RCC 7860 (cell line): ENCODE results near the gene WDCP.
"Not testable (repeated sequence)": the region's sequence is repeated elsewhere in the genome, so short reads cannot be mapped to it uniquely, and the experiment has no call there.

Source experiments
- DNase-seq: peaks from one replicate; pipeline ENCODE4 v3.0.0-alpha.2; 2015; ENCODE audit warnings: low spot score
- FAIRE-seq: peaks from 2 replicates; lab custom pipeline; 2012; peaks lifted over from hg19 to GRCh38; lab: Jason Lieb, UNC

The WDCP gene

DNA sequence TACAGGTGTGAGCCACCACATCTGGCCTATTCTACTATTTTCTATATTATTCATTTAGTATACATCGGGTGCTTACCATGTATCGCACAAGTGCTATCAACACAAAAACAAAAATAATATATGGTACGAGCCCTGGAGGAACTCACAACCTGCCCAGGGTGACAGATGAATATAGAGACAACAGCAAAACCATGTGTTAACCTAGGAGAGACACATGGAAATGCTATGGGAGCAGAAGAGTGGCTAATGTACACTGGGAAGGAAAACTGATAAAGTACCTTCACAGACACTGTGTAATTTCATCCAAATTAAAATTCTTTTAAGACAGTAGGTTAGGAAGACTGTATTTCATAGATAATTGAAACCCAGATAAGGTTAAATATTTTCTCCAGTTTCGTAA is 25.1 kb upstream of the WDCP start:
- DNase-seq = no peak
- no peak for FAIRE-seq

DNA sequence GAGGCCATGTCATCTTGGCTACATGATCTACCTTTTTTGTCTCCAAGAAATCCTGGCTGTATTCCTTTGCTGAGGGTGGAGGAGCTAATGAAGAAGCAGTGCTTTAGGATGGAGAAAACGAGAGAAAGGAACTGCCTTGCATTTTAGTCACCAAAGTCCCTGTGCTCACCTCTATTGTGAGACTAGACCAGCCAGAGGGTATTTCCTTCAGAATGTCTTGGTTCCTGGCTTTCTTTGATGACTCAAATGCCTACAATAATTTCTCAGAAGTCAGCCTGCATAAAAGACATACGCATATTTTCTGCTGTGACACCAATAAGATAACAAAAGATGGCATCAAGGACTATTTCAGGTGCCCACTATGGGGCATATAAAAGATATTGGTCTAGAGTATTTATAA is 18.1 kb upstream of the WDCP start:
- FAIRE-seq = no peak
- DNase-seq = no peak

- FAIRE-seq (no peak), DNase-seq (no peak)
These were observed 11.5 kb upstream of the WDCP start for GRCh38 chr2:24058564-24059271.

GRCh38 chr2:24055750-24056149 is 8.6 kb upstream of the WDCP start:
- FAIRE-seq (no peak), DNase-seq (no peak)

- FAIRE-seq (no peak), DNase-seq (no peak)
These were observed 7.3 kb upstream of the WDCP start for GRCh38 chr2:24054366-24055010.

DNA sequence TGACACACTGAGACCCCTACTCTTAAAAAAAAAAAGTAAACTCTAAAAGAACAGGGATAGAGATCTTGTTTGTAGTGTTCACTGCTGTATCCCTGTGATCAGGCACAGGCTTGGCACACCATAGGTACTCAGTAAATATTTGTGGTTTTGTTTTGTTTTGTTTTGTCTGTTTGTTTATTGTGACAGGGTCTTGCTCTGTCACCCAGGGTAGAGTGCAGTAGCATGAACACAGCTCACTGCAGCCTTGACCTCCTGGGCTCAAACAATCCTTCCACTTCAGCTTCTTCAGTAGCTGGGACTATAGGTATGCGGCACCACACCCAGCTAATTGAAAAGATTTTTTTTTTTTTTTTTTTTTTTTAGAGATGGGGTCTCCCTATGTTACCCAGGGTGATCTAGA is 5.8 kb upstream of the WDCP start:
- FAIRE-seq = no peak
- DNase-seq = no peak

DNA sequence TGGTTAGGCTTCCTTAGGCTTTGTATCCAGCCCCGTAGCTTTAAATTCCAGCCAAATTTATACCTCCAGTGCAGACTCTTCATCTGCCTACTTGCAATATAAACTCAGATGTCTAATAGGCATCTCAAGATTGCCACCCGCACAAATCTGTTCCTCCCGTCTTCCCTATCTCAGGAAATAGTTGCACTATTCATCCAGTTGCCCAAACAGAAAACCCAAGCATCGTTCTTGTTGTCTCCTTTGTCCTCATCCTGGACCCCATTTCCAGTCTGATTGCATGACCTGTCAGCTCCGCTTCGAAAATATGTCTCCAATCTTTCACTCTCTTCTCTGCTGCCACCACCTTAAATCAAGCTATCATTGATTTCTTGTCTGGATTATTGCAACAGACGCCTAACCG is 4.6 kb upstream of the WDCP start:
- FAIRE-seq (no peak), DNase-seq (no peak)

- FAIRE-seq (no peak), DNase-seq (no peak)
These were observed 3.1 kb upstream of the WDCP start for GRCh38 chr2:24050041-24050979.

DNA sequence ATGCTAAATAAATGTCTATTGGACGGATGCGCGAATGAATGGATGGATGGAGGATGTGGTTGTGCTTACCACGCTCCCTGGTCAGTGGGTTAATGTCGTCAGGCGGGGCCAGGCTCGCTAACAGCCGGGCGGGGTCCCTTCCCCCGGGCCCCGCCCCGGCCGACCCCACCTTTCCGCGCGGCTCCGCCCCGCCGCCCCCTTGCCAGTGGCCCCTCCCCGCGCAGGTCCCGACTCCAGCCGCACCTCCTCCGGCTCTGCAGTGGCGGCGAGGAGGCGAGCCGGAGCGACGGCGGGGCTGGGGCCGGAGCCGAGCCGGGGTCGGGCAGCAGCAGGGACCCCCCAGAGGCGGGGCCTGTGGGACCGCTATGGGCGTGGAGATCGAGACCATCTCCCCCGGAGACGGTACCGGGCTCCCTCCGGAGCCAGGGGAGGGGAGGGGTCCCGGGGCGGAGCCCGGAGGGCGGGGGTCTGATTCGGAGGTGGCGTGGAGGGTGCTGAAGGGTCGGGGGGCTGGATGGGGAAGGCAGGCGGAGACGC is 2.4 kb upstream of the WDCP start, which contains the start of gene FKBP1B:
FKBP1B (plus strand) TSS at position 257 of the 537 bp plus-strand sequence; CDS start at position 366, 109 bp downstream.
- FAIRE-seq (no peak), DNase-seq (peak; percentile 38)

GRCh38 chr2:24048769-24049484 is 1.7 kb upstream of the WDCP start:
- FAIRE-seq = no peak
- DNase-seq = no peak

GRCh38 chr2:24047703-24048033 is 477 bp upstream of the WDCP start:
- DNase-seq (no peak), FAIRE-seq (no peak)

DNA sequence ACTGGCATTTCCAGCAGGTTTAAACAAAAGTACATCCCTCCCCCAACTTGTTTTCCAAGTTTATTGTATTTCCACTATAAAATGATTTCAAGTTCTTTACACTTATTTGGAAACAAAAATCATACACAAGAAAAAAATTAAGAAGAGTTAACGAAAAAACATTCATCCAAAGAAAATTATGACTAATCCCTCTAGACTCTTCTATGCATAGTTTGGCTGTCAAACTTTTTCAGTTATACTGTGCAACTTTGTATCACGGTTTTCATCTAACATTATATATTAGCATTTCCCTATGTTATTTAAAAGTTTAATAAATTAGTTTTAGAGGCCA is 627 bp downstream of the WDCP start:
- FAIRE-seq (no peak), DNase-seq (no peak)

DNA sequence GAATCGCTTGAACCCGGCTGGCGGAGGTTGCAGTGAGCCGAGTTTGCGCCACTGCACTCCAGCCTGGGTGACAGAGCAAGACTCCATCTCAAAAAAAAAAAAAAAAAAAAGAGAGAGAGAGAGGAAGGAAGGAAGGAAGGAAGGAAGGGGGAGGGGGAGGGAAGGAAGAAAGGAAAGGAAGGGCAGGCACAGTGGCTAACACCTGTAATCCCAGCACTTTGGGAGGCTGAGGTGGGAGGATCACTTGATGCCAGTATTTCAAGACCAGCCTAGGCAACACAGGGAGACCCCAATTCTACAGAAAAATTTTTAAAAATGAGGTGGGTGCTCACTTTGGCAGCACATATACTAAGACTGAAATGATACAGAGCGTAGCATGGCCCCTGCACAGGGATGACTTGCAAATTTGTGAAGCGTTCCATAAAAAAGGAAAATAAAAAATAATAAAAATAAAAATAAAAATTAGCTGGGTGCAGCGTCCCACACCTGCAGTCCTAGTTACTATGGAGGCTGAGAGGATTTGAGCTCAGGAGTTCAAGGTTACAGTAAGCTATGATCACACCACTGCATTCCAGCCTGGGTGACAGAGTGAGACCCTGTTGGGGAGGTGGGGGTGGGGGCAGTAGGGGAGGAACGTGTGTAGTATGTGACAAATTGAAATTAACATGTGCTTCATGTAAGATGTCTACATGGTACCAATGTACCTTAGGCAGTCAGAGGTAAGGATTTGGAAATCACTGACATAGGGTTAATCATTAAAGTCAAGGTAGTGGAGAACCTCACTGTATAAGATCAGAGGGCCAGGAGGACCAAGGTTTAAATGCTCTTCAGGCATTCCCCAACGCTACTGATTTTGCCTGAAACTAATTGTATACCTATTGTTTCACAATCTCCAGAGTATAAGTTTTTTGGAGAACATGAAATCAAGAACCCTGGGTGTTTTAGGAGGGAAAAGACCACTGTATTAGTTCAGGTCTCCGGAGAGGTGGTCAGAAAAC is 1.4 kb downstream of the WDCP start:
- DNase-seq = no peak
- FAIRE-seq = no peak

- FAIRE-seq, DNase-seq: not testable (repeated sequence)
These were observed 4.1 kb downstream of the WDCP start for GRCh38 chr2:24043133-24043532.

- FAIRE-seq (no peak), DNase-seq (no peak)
These were observed 6.7 kb downstream of the WDCP start for GRCh38 chr2:24040511-24040910.

DNA sequence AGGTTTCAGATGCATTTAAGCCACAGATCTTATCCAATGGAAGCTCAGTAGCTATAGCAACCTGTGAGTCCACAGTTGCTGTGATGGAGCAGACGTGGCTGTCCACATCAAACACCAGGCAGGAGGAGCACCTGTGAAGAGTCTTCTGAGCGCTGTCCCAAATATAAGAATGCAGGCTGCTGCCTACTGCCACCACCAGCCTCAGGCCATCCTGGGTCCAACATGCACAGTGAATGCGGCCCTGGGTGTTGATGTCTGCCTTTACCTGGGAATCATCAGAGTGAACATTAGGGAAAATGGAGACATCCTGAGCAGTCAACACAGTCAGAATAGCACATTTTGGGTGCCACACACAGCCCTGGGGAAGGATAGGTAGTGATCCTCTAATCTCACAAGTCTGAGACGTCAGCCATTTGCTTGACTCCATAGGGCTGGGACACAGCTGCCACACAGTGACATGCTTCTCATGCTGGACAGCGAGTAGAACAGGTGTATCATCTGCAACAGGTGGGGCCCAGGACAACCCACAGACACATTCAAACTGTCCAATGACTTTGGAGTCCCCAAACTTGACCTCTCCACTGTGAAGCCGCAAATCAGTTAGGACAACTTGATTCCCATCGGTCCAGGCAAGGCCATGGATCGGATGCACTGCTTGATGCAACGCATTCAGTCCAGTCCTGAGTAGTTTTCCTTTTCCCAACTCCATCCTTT is 8.2 kb downstream of the WDCP start:
- no peak for FAIRE-seq
- no peak for DNase-seq

DNA sequence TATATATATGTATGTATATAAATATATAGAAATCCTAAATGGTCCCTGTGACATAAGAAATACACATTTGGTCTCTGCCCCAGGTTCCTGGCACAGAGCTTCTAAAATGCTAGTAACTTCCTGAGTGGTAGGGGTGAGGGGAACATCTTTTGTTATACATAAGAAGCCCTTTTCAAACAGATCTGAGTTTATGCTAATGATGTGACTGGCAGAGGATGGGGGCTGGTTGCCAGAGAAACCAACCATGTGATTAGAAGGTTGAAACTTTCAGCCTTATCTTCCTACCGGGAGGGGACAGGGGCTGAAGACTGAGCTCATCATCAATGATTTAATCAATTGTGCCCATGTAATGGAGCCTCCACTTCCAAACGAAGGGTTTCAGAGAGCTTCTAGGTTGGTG is 21.0 kb downstream of the WDCP start:
- DNase-seq (no peak), FAIRE-seq (no peak)

DNA sequence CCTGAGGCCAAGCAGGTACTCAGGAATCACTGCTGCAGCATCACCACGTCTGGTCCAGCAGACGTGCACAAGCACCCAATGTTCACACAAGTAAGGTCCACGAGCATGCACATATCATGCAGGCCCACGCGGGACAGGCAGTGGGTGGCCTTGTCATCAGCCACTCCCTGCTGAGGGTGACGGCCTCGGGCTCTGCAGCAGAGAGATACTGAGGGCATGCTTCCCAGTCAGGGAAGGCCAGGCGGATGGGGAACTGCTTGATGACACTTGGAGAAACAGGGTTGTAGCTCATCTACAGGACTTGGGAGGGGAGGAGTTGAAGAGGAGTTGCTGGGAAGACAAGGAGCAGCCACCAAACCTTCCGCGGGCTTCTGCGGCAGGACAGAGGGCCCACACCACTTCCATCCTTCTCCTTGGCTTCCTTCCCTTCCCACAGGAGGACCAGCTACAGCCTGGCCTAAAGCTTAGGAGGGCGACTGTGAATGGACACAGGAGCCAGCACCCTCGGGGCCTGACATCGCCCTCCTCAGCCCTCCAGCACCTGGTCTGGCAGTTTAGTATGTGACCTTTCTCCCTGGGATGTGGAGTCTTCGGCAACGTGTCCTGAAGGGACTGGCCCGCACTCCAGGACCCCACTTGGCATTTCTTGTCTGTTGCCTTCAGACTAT is 22.1 kb downstream of the WDCP start:
- no peak for DNase-seq
- FAIRE-seq = no peak

DNA sequence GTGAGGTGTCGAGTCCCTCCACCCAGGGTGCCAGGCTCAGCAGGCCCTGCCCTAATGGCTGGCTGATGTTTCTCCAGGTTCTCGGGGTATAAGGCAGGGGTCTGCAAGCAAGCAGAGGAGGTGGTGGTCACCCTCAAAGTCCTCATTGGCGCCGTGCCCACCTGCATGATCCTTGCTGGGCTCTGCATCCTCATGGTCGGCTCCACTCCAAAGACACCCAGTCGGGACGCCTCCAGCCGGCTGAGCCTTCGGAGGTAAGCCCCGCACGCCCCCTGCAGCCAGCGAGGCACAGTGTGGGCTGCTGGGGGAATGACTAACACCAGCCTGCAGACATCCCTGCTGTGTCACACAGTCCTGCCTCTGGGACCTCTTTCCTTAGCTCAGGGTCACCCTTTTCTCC is 23.2 kb downstream of the WDCP start:
- no peak for DNase-seq

More for the DNA sequence above, 23.2 kb downstream of the WDCP start:
- no peak for FAIRE-seq
